Measurements from ENCODE around the gene TMEM82. TPM values are rescaled to one million over a fixed set of nuclear protein-coding genes. Genes with fewer than 3 reads are reported as not detected.

TMEM82 gene
- polyA plus RNA-seq, 1 donor (not counting 4 experiments of a cell fraction or from before 2014, with no cell fraction given) = not detected

DNA sequence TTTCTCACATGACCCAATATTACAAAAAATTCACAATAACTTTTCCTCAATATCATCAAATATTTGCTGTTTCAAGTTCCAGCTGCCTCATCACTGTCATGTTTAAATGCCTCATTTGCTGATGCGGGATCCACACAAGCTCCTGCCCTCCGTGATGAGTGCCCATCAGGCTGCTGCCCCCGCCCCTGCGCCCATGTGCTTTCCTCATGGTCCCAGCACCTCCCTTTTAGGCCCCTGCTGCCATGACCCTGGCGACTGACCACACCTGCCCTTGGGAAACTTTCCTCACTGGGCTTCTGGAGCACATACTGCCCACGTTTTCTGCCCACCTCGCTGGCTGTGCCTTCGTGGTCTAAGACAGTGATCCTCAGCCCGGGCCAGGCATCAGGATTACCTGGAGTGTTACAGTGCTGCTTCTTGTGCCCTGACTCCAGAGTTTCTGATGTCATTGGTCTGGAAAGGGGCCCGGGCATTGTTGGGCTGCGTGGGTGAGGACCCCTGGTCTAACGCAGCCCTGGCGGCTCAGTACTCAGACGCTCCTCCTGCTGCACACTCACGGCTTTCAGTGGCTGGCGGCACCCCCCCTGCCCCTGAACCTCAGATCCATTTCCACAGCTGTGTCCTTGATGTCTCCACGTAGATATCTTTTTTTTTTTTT lies 37.6 kb upstream of the TMEM82 start:
- Histone ChIP-seq H3K36me3 (ENCODE audit: control insufficient read depth in 2 of 2, extremely low read depth in 1 of 2, insufficient read depth in 2 of 2, low read length in 2 of 2) (peaks cover 12 to 13% of the 10 kb centered on the region in 2 experiments), H3K4me3 (ENCODE audit: control insufficient read depth in 2 of 3, extremely low read depth in 1 of 3, insufficient read depth in 2 of 3, low read depth in 1 of 3, low read length in 3 of 3) (no peak overlapping the region), H3K4me2 (ENCODE audit: control insufficient read depth, extremely low read depth, insufficient read depth, low read depth, low read length) (no peak overlapping the region), H3K27me3 (ENCODE audit: control insufficient read depth, extremely low read depth, insufficient read depth, low read length) (no peaks in the 10 kb centered on the region), H3K9me3 (ENCODE audit: control insufficient read depth, low read depth, low read length) (no peaks in the 10 kb centered on the region), H2AFZ (ENCODE audit: control insufficient read depth, low read length) (no peak overlapping the region), H4K20me1 (ENCODE audit: control insufficient read depth, extremely low read depth, insufficient read depth, low read length) (peaks cover 3% of the 10 kb centered on the region), H3K27ac (ENCODE audit: control insufficient read depth, insufficient read depth, low read length) (no peak overlapping the region), H3K4me1 (ENCODE audit: control insufficient read depth, extremely low read depth, insufficient read depth, low read length) (peaks cover 13% of the 10 kb centered on the region), H3K9me1 (ENCODE audit: control insufficient read depth, extremely low read depth, insufficient read depth, low read length) (peaks cover 2% of the 10 kb centered on the region), H3K9ac (ENCODE audit: control insufficient read depth, extremely low read depth, insufficient read depth, low read length) (no peak overlapping the region), H3K79me2 (ENCODE audit: control insufficient read depth, insufficient read depth, low read length) (peaks cover 67% of the 10 kb centered on the region)
- FAIRE-seq (no peak), DNase-seq (ENCODE audit: low read depth, low spot score) (no peak)
- dilution Hi-C loops (cut with MboI; ENCODE audit: extremely low pct_ligation_motif_present, low sequenced_read_pairs) = no loop called here
- TF ChIP-seq, protein P1, sequence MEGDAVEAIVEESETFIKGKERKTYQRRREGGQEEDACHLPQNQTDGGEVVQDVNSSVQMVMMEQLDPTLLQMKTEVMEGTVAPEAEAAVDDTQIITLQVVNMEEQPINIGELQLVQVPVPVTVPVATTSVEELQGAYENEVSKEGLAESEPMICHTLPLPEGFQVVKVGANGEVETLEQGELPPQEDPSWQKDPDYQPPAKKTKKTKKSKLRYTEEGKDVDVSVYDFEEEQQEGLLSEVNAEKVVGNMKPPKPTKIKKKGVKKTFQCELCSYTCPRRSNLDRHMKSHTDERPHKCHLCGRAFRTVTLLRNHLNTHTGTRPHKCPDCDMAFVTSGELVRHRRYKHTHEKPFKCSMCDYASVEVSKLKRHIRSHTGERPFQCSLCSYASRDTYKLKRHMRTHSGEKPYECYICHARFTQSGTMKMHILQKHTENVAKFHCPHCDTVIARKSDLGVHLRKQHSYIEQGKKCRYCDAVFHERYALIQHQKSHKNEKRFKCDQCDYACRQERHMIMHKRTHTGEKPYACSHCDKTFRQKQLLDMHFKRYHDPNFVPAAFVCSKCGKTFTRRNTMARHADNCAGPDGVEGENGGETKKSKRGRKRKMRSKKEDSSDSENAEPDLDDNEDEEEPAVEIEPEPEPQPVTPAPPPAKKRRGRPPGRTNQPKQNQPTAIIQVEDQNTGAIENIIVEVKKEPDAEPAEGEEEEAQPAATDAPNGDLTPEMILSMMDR (optimal IDR thresholded peaks at IDR 0.05 in 1 of 3, IDR thresholded peaks at IDR 0.05 in 1 of 3, conservative IDR thresholded peaks at IDR 0.05 in 1 of 3; ENCODE audit: extremely low read depth in 1 of 3, insufficient read depth in 2 of 3, low read length in 3 of 3) = no peak

DNA sequence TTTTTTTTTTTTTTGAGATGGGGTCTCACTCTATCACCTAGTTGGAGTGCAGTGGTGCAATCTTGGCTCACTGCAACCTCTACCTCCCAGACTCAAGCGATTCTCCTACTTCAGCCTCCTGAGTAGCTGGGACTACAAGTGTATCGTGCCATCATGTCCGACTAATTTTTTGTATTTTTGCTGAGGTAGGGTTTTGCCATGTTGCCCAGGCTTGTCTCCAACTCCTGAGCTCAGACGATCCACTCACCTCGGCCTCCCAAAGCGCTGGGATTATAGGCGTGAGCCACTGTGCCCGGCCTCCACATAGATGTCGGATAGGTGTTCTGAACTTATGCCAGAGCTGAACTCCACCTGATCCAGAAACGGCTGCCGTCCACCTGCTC lies 37.1 kb upstream of the TMEM82 start:
- H3K9ac ChIP-seq (ENCODE audit: control insufficient read depth, extremely low read depth, insufficient read depth, low read length) = no peak overlapping the region
- H3K27ac ChIP-seq (ENCODE audit: control insufficient read depth, insufficient read depth, low read length) = no peak overlapping the region
- TF ChIP-seq EZH2 (IDR thresholded peaks at IDR 0.05; ENCODE audit: low read length) = no peak
- TF ChIP-seq, protein P1 (optimal IDR thresholded peaks at IDR 0.05 in 1 of 3, IDR thresholded peaks at IDR 0.05 in 1 of 3, conservative IDR thresholded peaks at IDR 0.05 in 1 of 3; ENCODE audit: extremely low read depth in 1 of 3, insufficient read depth in 2 of 3, low read length in 3 of 3) = no peak
- no peak for DNase-seq (ENCODE audit: low read depth, low spot score)
- H3K4me2 ChIP-seq (ENCODE audit: control insufficient read depth, extremely low read depth, insufficient read depth, low read depth, low read length) = no peak overlapping the region
- no peak for FAIRE-seq
- H3K27me3 ChIP-seq (ENCODE audit: control insufficient read depth, extremely low read depth, insufficient read depth, low read length) = no peaks in the 10 kb centered on the region
- H3K4me1 ChIP-seq (ENCODE audit: control insufficient read depth, extremely low read depth, insufficient read depth, low read length) = peaks cover 13% of the 10 kb centered on the region
- peaks cover 2% of the 10 kb centered on the region for H3K9me1 ChIP-seq (ENCODE audit: control insufficient read depth, extremely low read depth, insufficient read depth, low read length)
- peaks cover 3% of the 10 kb centered on the region for H4K20me1 ChIP-seq (ENCODE audit: control insufficient read depth, extremely low read depth, insufficient read depth, low read length)
- H3K9me3 ChIP-seq (ENCODE audit: control insufficient read depth, low read depth, low read length) = no peaks in the 10 kb centered on the region
- peaks cover 12 to 13% of the 10 kb centered on the region in 2 experiments for H3K36me3 ChIP-seq (ENCODE audit: control insufficient read depth in 2 of 2, extremely low read depth in 1 of 2, insufficient read depth in 2 of 2, low read length in 2 of 2)
- H3K4me3 ChIP-seq (ENCODE audit: control insufficient read depth in 2 of 3, extremely low read depth in 1 of 3, insufficient read depth in 2 of 3, low read depth in 1 of 3, low read length in 3 of 3) = no peak overlapping the region
- dilution Hi-C loops (cut with MboI; ENCODE audit: extremely low pct_ligation_motif_present, low sequenced_read_pairs) = no loop called here
- no peak overlapping the region for H2AFZ ChIP-seq (ENCODE audit: control insufficient read depth, low read length)
- H3K79me2 ChIP-seq (ENCODE audit: control insufficient read depth, insufficient read depth, low read length) = peaks cover 64% of the 10 kb centered on the region

Measured in keratinocyte (primary cell).